Keratinocyte (primary cell): ENCODE data around the gene IGFBP4. TPM values are rescaled to one million over a fixed set of nuclear protein-coding genes. Genes with fewer than 3 reads are reported as not detected.

Source experiments
- DNase-seq: peaks from one replicate; pipeline ENCODE4 v3.0.0-alpha.2; 2011; ENCODE audit warnings: low read depth, missing footprints, low spot score
- FAIRE-seq: peaks from 2 replicates; lab custom pipeline; 2011; peaks lifted over from hg19 to GRCh38; lab: Jason Lieb, UNC
- H2AFZ ChIP-seq: 2 replicates; pipeline ENCODE4 v1.6.0; 2012; ENCODE audit warnings: low read length, control low read depth, inconsistent platforms; ENCODE audit not compliant: control insufficient read depth
- H3K27ac ChIP-seq: 2 replicates; pipeline ENCODE4 v1.5.1; 2011; ENCODE audit warnings: low read length; ENCODE audit not compliant: control insufficient read depth, insufficient read depth
- H3K27me3 ChIP-seq: 3 replicates; pipeline ENCODE4 v1.6.0; 2011; ENCODE audit warnings: low read length; ENCODE audit not compliant: control insufficient read depth, insufficient read depth; ENCODE audit errors: extremely low read depth
- H3K36me3 ChIP-seq, 2 experiments: 2 replicates in 1 of 2; 3 replicates in 1 of 2; pipeline ENCODE4 v1.5.1; 2011; ENCODE audit warnings: low read length in 2 of 2, mild to moderate bottlenecking in 1 of 2; ENCODE audit not compliant: control insufficient read depth in 2 of 2, insufficient read depth in 2 of 2; ENCODE audit errors: extremely low read depth in 1 of 2
- H3K4me1 ChIP-seq: 3 replicates; pipeline ENCODE4 v1.5.1; 2011; ENCODE audit warnings: low read length; ENCODE audit not compliant: control insufficient read depth, insufficient read depth; ENCODE audit errors: extremely low read depth
- H3K4me2 ChIP-seq: 3 replicates; pipeline ENCODE4 v1.6.0; 2011; ENCODE audit warnings: low read depth, low read length; ENCODE audit not compliant: control insufficient read depth, insufficient read depth; ENCODE audit errors: extremely low read depth
- H3K4me3 ChIP-seq, 3 experiments: fragments of 200-600 bp in 1 of 3; sonication (generic) in 1 of 3; 2 replicates in 2 of 3; 3 replicates in 1 of 3; pipeline ENCODE4 v1.5.1; 2011 to 2016; ENCODE audit warnings: low read length in 3 of 3, mild to moderate bottlenecking in 3 of 3, control low read depth in 2 of 3, inconsistent platforms in 1 of 3, low read depth in 1 of 3, mixed read lengths in 1 of 3, mixed run types in 1 of 3, moderate library complexity in 1 of 3; ENCODE audit not compliant: control insufficient read depth in 2 of 3, insufficient read depth in 2 of 3; ENCODE audit errors: extremely low read depth in 1 of 3
- H3K79me2 ChIP-seq: 2 replicates; pipeline ENCODE4 v1.6.0; 2012; ENCODE audit warnings: low read length; ENCODE audit not compliant: control insufficient read depth, insufficient read depth
- H3K9ac ChIP-seq: 3 replicates; pipeline ENCODE4 v1.6.0; 2011; ENCODE audit warnings: low read length; ENCODE audit not compliant: control insufficient read depth, insufficient read depth; ENCODE audit errors: extremely low read depth
- H3K9me1 ChIP-seq: 3 replicates; pipeline ENCODE4 v1.6.0; 2011; ENCODE audit warnings: low read length; ENCODE audit not compliant: control insufficient read depth, insufficient read depth; ENCODE audit errors: extremely low read depth
- H3K9me3 ChIP-seq: 2 replicates; pipeline ENCODE4 v1.5.1; 2012; ENCODE audit warnings: low read depth, low read length; ENCODE audit not compliant: control insufficient read depth
- H4K20me1 ChIP-seq: 3 replicates; pipeline ENCODE4 v1.6.0; 2011; ENCODE audit warnings: low read length; ENCODE audit not compliant: control insufficient read depth, insufficient read depth; ENCODE audit errors: extremely low read depth
- CTCF ChIP-seq, 3 experiments: IDR thresholded peaks in 1 of 3; conservative IDR thresholded peaks in 1 of 3; optimal IDR thresholded peaks in 1 of 3; 2 replicates in 2 of 3; 3 replicates in 1 of 3; pipeline versions ENCODE3 to v1.5.1; 2011; ENCODE audit warnings: low read length in 3 of 3, mild to moderate bottlenecking in 3 of 3, moderate library complexity in 2 of 3, control low read depth in 1 of 3, inconsistent platforms in 1 of 3; ENCODE audit not compliant: insufficient read depth in 2 of 3; ENCODE audit errors: extremely low read depth in 1 of 3
- EZH2 ChIP-seq: IDR thresholded peaks from one replicate; pipeline ENCODE4 v1.6.1; 2012; ENCODE audit warnings: inconsistent platforms, mild to moderate bottlenecking, low read length, moderate library complexity
- dilution Hi-C: fragments of 300-500 bp; cut with MboI; formaldehyde crosslinking; loops from one replicate; pipeline ENCODE4 v1.7.0; 2020; ENCODE audit warnings: low sequenced_read_pairs; ENCODE audit not compliant: extremely low pct_ligation_motif_present
- polyA plus RNA-seq, 5 experiments: library from polyadenylated mRNA; depleted of rRNA in 3 of 5; stranded (reverse) in 3 of 5; stranded (forward) in 1 of 5; unstranded in 1 of 5; fragments of >200 nt; gene quantifications; 1 replicate in 1 of 5; 2 replicates in 3 of 5; 3 replicates in 1 of 5; pipeline versions ENCODE4 v1.2.1 to v1.2.3, GENCODE V29; 2011 to 2012; ENCODE audit warnings: missing spikeins in 2 of 5, low read depth in 1 of 5, low replicate concordance in 1 of 5

Gene IGFBP4
- polyA plus RNA-seq, 1 donor (not counting 4 experiments of a cell fraction or from before 2014, with no cell fraction given), result 6.0 TPM

- FAIRE-seq (no peak), DNase-seq (no peak)
- Histone ChIP-seq H4K20me1 (no peaks in the 10 kb centered on the region), H3K36me3 (no peaks in the 10 kb centered on the region), H3K9me3 (no peaks in the 10 kb centered on the region), H3K4me2 (no peak overlapping the region), H3K9me1 (no peaks in the 10 kb centered on the region), H3K79me2 (no peaks in the 10 kb centered on the region), H2AFZ (no peak overlapping the region), H3K4me1 (no peaks in the 10 kb centered on the region), H3K9ac (no peak overlapping the region), H3K27ac (no peak overlapping the region), H3K27me3 (peaks cover 27% of the 10 kb centered on the region), H3K4me3 (no peak overlapping the region)
- dilution Hi-C loops, result no loop called here
- TF ChIP-seq CTCF (optimal IDR thresholded peaks at IDR 0.05 in 1 of 3, IDR thresholded peaks at IDR 0.05 in 1 of 3, conservative IDR thresholded peaks at IDR 0.05 in 1 of 3; ENCODE audit: extremely low read depth in 1 of 3, insufficient read depth in 2 of 3, low read length in 3 of 3) (no peak), EZH2 (no peak)
These were observed 12.0 kb upstream of the IGFBP4 start for GRCh38 chr17:40431231-40431602.

GRCh38 chr17:40432864-40433528 lies 10.3 kb upstream of the IGFBP4 start:
- Histone ChIP-seq H3K27ac (no peak overlapping the region), H3K9me1 (no peaks in the 10 kb centered on the region), H3K36me3 (no peaks in the 10 kb centered on the region), H3K4me1 (peaks cover 6% of the 10 kb centered on the region), H3K4me3 (no peak overlapping the region), H3K9me3 (no peaks in the 10 kb centered on the region), H4K20me1 (no peaks in the 10 kb centered on the region), H3K27me3 (peaks cover 30% of the 10 kb centered on the region), H3K4me2 (no peak overlapping the region), H3K79me2 (no peaks in the 10 kb centered on the region), H2AFZ (no peak overlapping the region), H3K9ac (no peak overlapping the region)
- FAIRE-seq, result no peak
- dilution Hi-C loops, result no loop called here
- no peak for TF ChIP-seq EZH2
- TF ChIP-seq CTCF (optimal IDR thresholded peaks at IDR 0.05 in 1 of 3, IDR thresholded peaks at IDR 0.05 in 1 of 3, conservative IDR thresholded peaks at IDR 0.05 in 1 of 3; ENCODE audit: extremely low read depth in 1 of 3, insufficient read depth in 2 of 3, low read length in 3 of 3), result no peak
- no peak for DNase-seq
